Vagina (tissue), 2 donors: ENCODE data around the gene SIGLEC15. TPM values are rescaled to one million over a fixed set of nuclear protein-coding genes. Genes with fewer than 3 reads are reported as not detected.

ENCODE experiments used
- DNase-seq, 2 donors: peaks; one replicate each; pipeline ENCODE4 v3.0.0-alpha.2; 2017; ENCODE audit errors: extremely low spot score in 2 of 2
- H3K27ac ChIP-seq: fragments of 200-600 bp; sonication (generic); one replicate; pipeline ENCODE4 v1.5.1; 2019
- H3K27me3 ChIP-seq: fragments of 200-600 bp; sonication (generic); one replicate; pipeline ENCODE4 v1.5.1; 2019
- H3K36me3 ChIP-seq, 2 donors: fragments of 200-600 bp; sonication (generic); one replicate each; pipeline ENCODE4 v1.5.1; 2017 to 2019
- H3K4me1 ChIP-seq: fragments of 200-600 bp; sonication (generic); one replicate; pipeline ENCODE4 v1.5.1; 2019
- H3K4me3 ChIP-seq, 2 donors: fragments of 200-600 bp; sonication (generic); 1 replicate in 1 of 2; 2 replicates in 1 of 2; pipeline ENCODE4 v1.5.1; 2016 to 2019
- H3K9me3 ChIP-seq: fragments of 200-600 bp; sonication (generic); one replicate; pipeline ENCODE4 v1.5.1; 2019
- CTCF ChIP-seq, 3 experiments: fragments of 450-650 bp in 2 of 3; fragments of 200-600 bp in 1 of 3; sonication (generic) in 1 of 3; IDR thresholded peaks; one replicate each; pipeline ENCODE4 v1.5.1; 2017 to 2019; ENCODE audit warnings: antibody characterized with exemption in 3 of 3, mild to moderate bottlenecking in 2 of 3, moderate library complexity in 2 of 3
- POLR2A ChIP-seq, 2 donors: fragments of 450-650 bp; IDR thresholded peaks; one replicate each; pipeline ENCODE4 v1.6.1; 2017; ENCODE audit warnings: antibody characterized with exemption in 2 of 2, mild to moderate bottlenecking in 2 of 2, moderate library complexity in 2 of 2
- POLR2AphosphoS5 ChIP-seq, 2 donors: sonication (generic); formaldehyde crosslinking; IDR thresholded peaks; one replicate each; pipeline ENCODE4 v1.9.0; 2017; ENCODE audit warnings: antibody characterized with exemption in 2 of 2, mild to moderate bottlenecking in 2 of 2, low read depth in 1 of 2; ENCODE audit not compliant: insufficient read depth in 1 of 2
- intact Hi-C: fragments of 100-400 bp; cut with DNase I; formaldehyde crosslinking; loops from one replicate; pipeline ENCODE4 v1.15.1; 2023
- total RNA-seq: library from RNA; depleted of rRNA; stranded (reverse); fragments of >200 nt; gene quantifications from one replicate; pipeline ENCODE4 v1.2.3, GENCODE V29; 2016

The SIGLEC15 gene
- total RNA-seq, 1 donor from 2014 or later: not detected

- peaks cover 0 to 72% of the 10 kb centered on the region in 2 donors for H3K36me3 ChIP-seq
Observed at GRCh38 chr18:45860971-45861370, 35.5 kb downstream of the SIGLEC15 start.

GRCh38 chr18:45861926-45862325 lies 36.5 kb downstream of the SIGLEC15 start:
- TF ChIP-seq POLR2A (IDR thresholded peaks at IDR 0.05) (no peak), POLR2AphosphoS5 (IDR thresholded peaks at IDR 0.05; ENCODE audit: insufficient read depth in 1 of 2, low read depth in 1 of 2) (no peak), CTCF (IDR thresholded peaks at IDR 0.05) (no peak)
- no peaks in the 10 kb centered on the region for H3K27me3 ChIP-seq
- no peaks in the 10 kb centered on the region for H3K4me1 ChIP-seq
- no peaks in the 10 kb centered on the region for H3K9me3 ChIP-seq
- no peak for DNase-seq
- no peak overlapping the region for H3K4me3 ChIP-seq
- no peak overlapping the region for H3K27ac ChIP-seq
- intact Hi-C loops: no loop called here
- H3K36me3 ChIP-seq: peaks cover 0 to 72% of the 10 kb centered on the region in 2 donors

More at GRCh38 chr18:45860971-45861370, 35.5 kb downstream of the SIGLEC15 start:
- Histone ChIP-seq H3K9me3 (no peaks in the 10 kb centered on the region), H3K4me3 (no peak overlapping the region), H3K4me1 (no peaks in the 10 kb centered on the region), H3K27me3 (no peaks in the 10 kb centered on the region), H3K27ac (no peak overlapping the region)
- TF ChIP-seq CTCF (IDR thresholded peaks at IDR 0.05): no peak
- TF ChIP-seq POLR2A (IDR thresholded peaks at IDR 0.05): no peak
- no peak for TF ChIP-seq POLR2AphosphoS5 (IDR thresholded peaks at IDR 0.05; ENCODE audit: insufficient read depth in 1 of 2, low read depth in 1 of 2)
- intact Hi-C loops: no loop called here
- no peak for DNase-seq

- Histone ChIP-seq H3K9me3 (no peaks in the 10 kb centered on the region), H3K4me1 (no peaks in the 10 kb centered on the region), H3K4me3 (no peak overlapping the region), H3K27ac (no peak overlapping the region), H3K27me3 (no peaks in the 10 kb centered on the region), H3K36me3 (peaks cover 0 to 58% of the 10 kb centered on the region in 2 donors)
- intact Hi-C loops: no loop called here
- DNase-seq: no peak
- no peak for TF ChIP-seq POLR2A (IDR thresholded peaks at IDR 0.05)
- no peak for TF ChIP-seq POLR2AphosphoS5 (IDR thresholded peaks at IDR 0.05; ENCODE audit: insufficient read depth in 1 of 2, low read depth in 1 of 2)
- no peak for TF ChIP-seq CTCF (IDR thresholded peaks at IDR 0.05)
Observed at GRCh38 chr18:45863469-45863868, 38.0 kb downstream of the SIGLEC15 start.

- intact Hi-C loops: no loop called here
- peaks cover 0 to 52% of the 10 kb centered on the region in 2 donors for H3K36me3 ChIP-seq
Observed at GRCh38 chr18:45864081-45864480, 38.6 kb downstream of the SIGLEC15 start.

More at GRCh38 chr18:45864081-45864480, 38.6 kb downstream of the SIGLEC15 start:
- Histone ChIP-seq H3K9me3 (no peaks in the 10 kb centered on the region), H3K27ac (no peak overlapping the region), H3K27me3 (no peaks in the 10 kb centered on the region), H3K4me3 (no peak overlapping the region), H3K4me1 (no peaks in the 10 kb centered on the region)
- DNase-seq: no peak
- TF ChIP-seq CTCF (IDR thresholded peaks at IDR 0.05) (no peak), POLR2A (IDR thresholded peaks at IDR 0.05) (no peak), POLR2AphosphoS5 (IDR thresholded peaks at IDR 0.05; ENCODE audit: insufficient read depth in 1 of 2, low read depth in 1 of 2) (no peak)
